Activated CD4-positive, alpha-beta T cell treated with anti-CD3 and anti-CD28 coated beads, Interleukin-2, amount 50 U/mL, for 24 hours (primary cell): ENCODE data around the gene ZNF750.
"Not testable (repeated sequence)": the region's sequence is repeated elsewhere in the genome, so short reads cannot be mapped to it uniquely, and the experiment has no call there.

Source experiments
- DNase-seq, 2 donors: peaks; one replicate each; pipeline ENCODE4 v3.0.0-alpha.2; 2020; ENCODE audit warnings: low read depth in 1 of 2, low spot score in 1 of 2

ZNF750 gene

GRCh38 chr17:82797061-82797460, 42.8 kb downstream of the ZNF750 start:
- no peak for DNase-seq

- no peak for DNase-seq
These were observed 44.2 kb downstream of the ZNF750 start for GRCh38 chr17:82795615-82796014.

- no peak for DNase-seq
These were observed 44.9 kb downstream of the ZNF750 start for GRCh38 chr17:82794781-82795482.

- DNase-seq = no peak
These were observed 45.7 kb downstream of the ZNF750 start for GRCh38 chr17:82793974-82794630.

- DNase-seq = no peak
These were observed 48.3 kb downstream of the ZNF750 start for GRCh38 chr17:82791532-82791931.

- DNase-seq = no peak
These were observed 49.4 kb downstream of the ZNF750 start for GRCh38 chr17:82790391-82790790.

- no peak for DNase-seq
These were observed 50.0 kb downstream of the ZNF750 start for GRCh38 chr17:82789806-82790205.

- DNase-seq = no peak
These were observed 50.7 kb downstream of the ZNF750 start for GRCh38 chr17:82789051-82789592.

- DNase-seq = no peak
These were observed 51.4 kb downstream of the ZNF750 start for GRCh38 chr17:82788206-82789001.

- no peak for DNase-seq
These were observed 52.6 kb downstream of the ZNF750 start for GRCh38 chr17:82787081-82787848.

- DNase-seq = no peak
These were observed 53.4 kb downstream of the ZNF750 start for GRCh38 chr17:82786427-82786826.

GRCh38 chr17:82785581-82785980, 54.2 kb downstream of the ZNF750 start:
- not testable (repeated sequence) for DNase-seq

GRCh38 chr17:82783498-82783897, 56.3 kb downstream of the ZNF750 start:
- no peak for DNase-seq

- DNase-seq = no peak
These were observed 57.1 kb downstream of the ZNF750 start for GRCh38 chr17:82782657-82783207.

- DNase-seq = peak; percentile 70 to 72
These were observed 57.9 kb downstream of the ZNF750 start for GRCh38 chr17:82781894-82782274.

- no peak for DNase-seq
These were observed 58.6 kb downstream of the ZNF750 start for GRCh38 chr17:82780971-82781893.

GRCh38 chr17:82780195-82780594, 59.6 kb downstream of the ZNF750 start:
- no peak for DNase-seq

GRCh38 chr17:82779541-82779940, 60.3 kb downstream of the ZNF750 start:
- no peak for DNase-seq
